Heart left ventricle (tissue), 13 donors: ENCODE results near the gene LRRC36.
A peak's percentile ranks its signal among the peaks of the same experiment; 100 is the strongest.

ENCODE experiments used
- POLR2A ChIP-seq, 2 donors: fragments of 450-650 bp; IDR thresholded peaks; one replicate each; pipeline ENCODE4 v1.6.1; 2017; ENCODE audit warnings: antibody characterized with exemption in 2 of 2, mild to moderate bottlenecking in 2 of 2, moderate library complexity in 2 of 2
- TF ChIP-seq, protein P1 (sequence below), 12 donors: fragments of 200-600 bp; sonication (generic) in 4 of 12; IDR thresholded peaks; one replicate each; pipeline versions ENCODE4 v1.5.0 to v1.8.0; 2018 to 2022; ENCODE audit warnings: antibody characterized with exemption in 12 of 12, mild to moderate bottlenecking in 5 of 12
- donor health status: ischemic (EF 13 %, LVEDD 7.1; RV severe dilation, severe dysfunction).
- donor health status: DM: no; HTN: yes; CAD: no.
- donor health status: DM: no; HTN: no; CAD: no.
- donor health status: ischemic (EF 25% LVEDD 6.9; RV normal size, moderate dysfunction).
- donor health status: ischemic (EF 25% LVEDD 5.7; RV mildly dilated, moderate dysfunction).
- donor health status: ischemic (EF 35%, LVEDD 5.7; RV mildly dilated, moderate dysfunction).
- donor health status: nonischemic (EF 11% LVEDD 7.7; RV severe dilation, severe dysfunction).
- donor health status: DM: yes; HTN: yes; CAD: no.
- donor health status: PGD.
- donor health status: ischemic (EF 29% LVEDD 5.4; RV normal size, mild dysfunction).
- donor health status: nonischemic (EF 23%, LVEDD 6.1; RV moderate dilation, normal function).

DNA sequence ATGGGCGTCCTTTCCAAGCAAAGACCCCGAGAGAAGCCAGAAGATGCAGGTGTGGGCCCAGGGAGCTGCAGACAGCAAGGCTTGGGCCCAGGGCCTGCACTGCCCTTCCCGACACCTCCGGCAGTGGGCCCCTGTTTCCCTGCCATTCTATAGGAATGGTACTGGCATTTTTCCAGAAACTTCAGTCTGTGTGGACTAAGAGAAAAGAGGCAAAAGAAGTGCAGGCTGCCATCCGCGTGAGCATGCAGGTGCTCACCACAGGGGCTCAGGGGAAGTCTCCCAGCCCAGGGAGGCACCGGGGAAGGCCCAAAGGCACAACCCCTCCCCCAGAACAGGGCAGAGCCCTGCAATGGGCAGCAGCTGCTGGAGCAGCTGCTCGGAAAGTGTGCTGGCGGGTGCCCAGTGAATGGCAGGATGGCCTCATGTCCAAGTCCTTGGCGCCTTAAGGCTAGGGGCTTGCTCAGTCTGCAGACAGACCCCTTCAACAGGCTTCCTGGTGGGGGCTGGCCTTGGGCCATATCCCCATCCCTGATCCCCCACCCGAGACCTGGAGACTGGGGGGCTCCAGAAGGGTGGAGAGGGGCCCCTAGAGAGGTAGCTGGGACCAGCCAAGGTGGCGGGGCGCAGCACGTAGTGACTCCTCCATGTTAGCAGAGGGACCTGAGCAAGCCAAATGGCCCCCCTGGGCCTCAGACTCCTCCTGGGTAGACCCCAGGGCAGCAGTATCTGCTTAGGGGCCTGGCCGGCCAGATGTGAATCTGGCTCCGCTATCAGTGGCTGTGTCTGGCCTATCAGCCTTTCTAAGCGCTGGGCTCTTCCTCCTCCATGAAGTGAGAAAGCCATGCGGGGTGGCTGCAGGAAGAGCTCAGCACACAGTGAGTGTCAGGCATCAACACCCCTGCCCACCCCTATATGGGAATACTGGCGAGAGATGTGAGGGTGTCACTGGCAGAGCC is 73.4 kb downstream of the LRRC36 start:
- TF ChIP-seq, protein P1, sequence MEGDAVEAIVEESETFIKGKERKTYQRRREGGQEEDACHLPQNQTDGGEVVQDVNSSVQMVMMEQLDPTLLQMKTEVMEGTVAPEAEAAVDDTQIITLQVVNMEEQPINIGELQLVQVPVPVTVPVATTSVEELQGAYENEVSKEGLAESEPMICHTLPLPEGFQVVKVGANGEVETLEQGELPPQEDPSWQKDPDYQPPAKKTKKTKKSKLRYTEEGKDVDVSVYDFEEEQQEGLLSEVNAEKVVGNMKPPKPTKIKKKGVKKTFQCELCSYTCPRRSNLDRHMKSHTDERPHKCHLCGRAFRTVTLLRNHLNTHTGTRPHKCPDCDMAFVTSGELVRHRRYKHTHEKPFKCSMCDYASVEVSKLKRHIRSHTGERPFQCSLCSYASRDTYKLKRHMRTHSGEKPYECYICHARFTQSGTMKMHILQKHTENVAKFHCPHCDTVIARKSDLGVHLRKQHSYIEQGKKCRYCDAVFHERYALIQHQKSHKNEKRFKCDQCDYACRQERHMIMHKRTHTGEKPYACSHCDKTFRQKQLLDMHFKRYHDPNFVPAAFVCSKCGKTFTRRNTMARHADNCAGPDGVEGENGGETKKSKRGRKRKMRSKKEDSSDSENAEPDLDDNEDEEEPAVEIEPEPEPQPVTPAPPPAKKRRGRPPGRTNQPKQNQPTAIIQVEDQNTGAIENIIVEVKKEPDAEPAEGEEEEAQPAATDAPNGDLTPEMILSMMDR (IDR thresholded peaks at IDR 0.05): peak in 4 of 12 donors; percentile 1 to 15 (median 9)
- TF ChIP-seq POLR2A (IDR thresholded peaks at IDR 0.05): no peak
